ENCODE results near the gene HHIPL1.

HHIPL1 gene

GRCh38 chr14:99627510-99628381, 17.2 kb upstream of the HHIPL1 start:
- no peaks in the 10 kb centered on the region for H3K36me3 ChIP-seq (ENCODE audit: low read length)
- no peak overlapping the region for H3K4me3 ChIP-seq (ENCODE audit: insufficient read depth, low read length, poor library complexity, severe bottlenecking)
- H3K9ac ChIP-seq (ENCODE audit: low read length), result no peak overlapping the region
- no peaks in the 10 kb centered on the region for H3K79me2 ChIP-seq (ENCODE audit: insufficient read depth, low read length)
- H3K9me3 ChIP-seq (ENCODE audit: insufficient read depth, low read length), result no peaks in the 10 kb centered on the region
- H4K20me1 ChIP-seq (ENCODE audit: low read depth, low read length), result no peaks in the 10 kb centered on the region
- no peaks in the 10 kb centered on the region for H3K27me3 ChIP-seq (ENCODE audit: low read length)
- no peak overlapping the region for H2AFZ ChIP-seq (ENCODE audit: low read depth, low read length, severe bottlenecking)
- no peaks in the 10 kb centered on the region for H3F3A ChIP-seq (ENCODE audit: insufficient read depth)
- H3K4me2 ChIP-seq (ENCODE audit: low read depth, low read length, poor library complexity, severe bottlenecking), result no peak overlapping the region
- TF ChIP-seq EZH2phosphoT487 (conservative IDR thresholded peaks at IDR 0.05; ENCODE audit: low read length) (no peak), CTCF (IDR thresholded peaks at IDR 0.05; ENCODE audit: insufficient read depth, low read length, poor library complexity, severe bottlenecking) (no peak)
- H3K9me2 ChIP-seq (replicated peaks; ENCODE audit: insufficient read depth, low read length), result no peaks in the 10 kb centered on the region
- H3K27ac ChIP-seq (ENCODE audit: low read depth, low read length), result no peak overlapping the region

GRCh38 chr14:99628887-99629618, 15.9 kb upstream of the HHIPL1 start:
- Histone ChIP-seq H3K36me3 (ENCODE audit: low read length) (no peaks in the 10 kb centered on the region), H3K9me3 (ENCODE audit: insufficient read depth, low read length) (no peaks in the 10 kb centered on the region), H3K4me3 (ENCODE audit: insufficient read depth, low read length, poor library complexity, severe bottlenecking) (no peak overlapping the region), H3K4me2 (ENCODE audit: low read depth, low read length, poor library complexity, severe bottlenecking) (no peak overlapping the region), H3K27ac (ENCODE audit: low read depth, low read length) (no peak overlapping the region), H3K9ac (ENCODE audit: low read length) (no peak overlapping the region), H3K9me2 (replicated peaks; ENCODE audit: insufficient read depth, low read length) (no peaks in the 10 kb centered on the region), H2AFZ (ENCODE audit: low read depth, low read length, severe bottlenecking) (no peak overlapping the region), H3K27me3 (ENCODE audit: low read length) (no peaks in the 10 kb centered on the region), H3F3A (ENCODE audit: insufficient read depth) (no peaks in the 10 kb centered on the region), H4K20me1 (ENCODE audit: low read depth, low read length) (no peaks in the 10 kb centered on the region), H3K79me2 (ENCODE audit: insufficient read depth, low read length) (no peaks in the 10 kb centered on the region)
- TF ChIP-seq EZH2phosphoT487 (conservative IDR thresholded peaks at IDR 0.05; ENCODE audit: low read length) (no peak), CTCF (IDR thresholded peaks at IDR 0.05; ENCODE audit: insufficient read depth, low read length, poor library complexity, severe bottlenecking) (peak; percentile 93)

GRCh38 chr14:99630202-99630601, 14.7 kb upstream of the HHIPL1 start:
- Histone ChIP-seq H3K9ac (ENCODE audit: low read length) (no peak overlapping the region), H3K9me2 (replicated peaks; ENCODE audit: insufficient read depth, low read length) (no peaks in the 10 kb centered on the region), H3K79me2 (ENCODE audit: insufficient read depth, low read length) (no peaks in the 10 kb centered on the region), H2AFZ (ENCODE audit: low read depth, low read length, severe bottlenecking) (no peak overlapping the region), H3K4me2 (ENCODE audit: low read depth, low read length, poor library complexity, severe bottlenecking) (no peak overlapping the region), H3K27me3 (ENCODE audit: low read length) (no peaks in the 10 kb centered on the region), H4K20me1 (ENCODE audit: low read depth, low read length) (no peaks in the 10 kb centered on the region), H3K4me3 (ENCODE audit: insufficient read depth, low read length, poor library complexity, severe bottlenecking) (no peak overlapping the region), H3K9me3 (ENCODE audit: insufficient read depth, low read length) (no peaks in the 10 kb centered on the region), H3K27ac (ENCODE audit: low read depth, low read length) (no peak overlapping the region), H3K36me3 (ENCODE audit: low read length) (no peaks in the 10 kb centered on the region), H3F3A (ENCODE audit: insufficient read depth) (no peaks in the 10 kb centered on the region)
- TF ChIP-seq CTCF (IDR thresholded peaks at IDR 0.05; ENCODE audit: insufficient read depth, low read length, poor library complexity, severe bottlenecking) (no peak), EZH2phosphoT487 (conservative IDR thresholded peaks at IDR 0.05; ENCODE audit: low read length) (no peak)
